MM.1S (cell line): ENCODE results near the gene RASSF4.

Source experiments
- DNase-seq: peaks from one replicate; pipeline ENCODE4 v3.0.0-alpha.2; 2015
- H2AFZ ChIP-seq: fragments of 300-600 bp; sonication (generic); 2 replicates; pipeline ENCODE4 v1.6.0; 2016; ENCODE audit warnings: antibody characterized with exemption, low read length
- H3F3A ChIP-seq: fragments of 300-600 bp; sonication (generic); 2 replicates; pipeline ENCODE4 v1.6.1; 2016; ENCODE audit warnings: mild to moderate bottlenecking, antibody characterized with exemption, low read length, moderate library complexity, mixed read lengths; ENCODE audit not compliant: insufficient read depth
- H3K27ac ChIP-seq: fragments of 300-600 bp; sonication (generic); 2 replicates; pipeline ENCODE4 v1.5.1; 2016; ENCODE audit warnings: mild to moderate bottlenecking, low read length
- H3K27me3 ChIP-seq: fragments of 300-600 bp; sonication (generic); replicated peaks from 2 replicates; pipeline ENCODE4 v1.6.0; 2016; ENCODE audit warnings: low read length; ENCODE audit not compliant: insufficient read depth
- H3K36me3 ChIP-seq: fragments of 300-600 bp; sonication (generic); replicated peaks from 2 replicates; pipeline ENCODE4 v1.6.1; 2016; ENCODE audit warnings: mild to moderate bottlenecking, low read length, mixed read lengths; ENCODE audit not compliant: insufficient read depth
- H3K4me1 ChIP-seq: fragments of 300-600 bp; sonication (generic); 2 replicates; pipeline ENCODE4 v1.6.1; 2016; ENCODE audit warnings: low read length, mixed read lengths
- H3K4me2 ChIP-seq: fragments of 300-600 bp; sonication (generic); 2 replicates; pipeline ENCODE4 v1.6.0; 2016; ENCODE audit warnings: low read depth, low read length
- H3K4me3 ChIP-seq: fragments of 300-600 bp; sonication (generic); 2 replicates; pipeline ENCODE4 v1.5.1; 2016; ENCODE audit warnings: low read length, mixed read lengths
- H3K79me2 ChIP-seq: fragments of 300-600 bp; sonication (generic); 2 replicates; pipeline ENCODE4 v1.6.1; 2016; ENCODE audit warnings: mixed run types, low read length, mixed read lengths
- H3K9ac ChIP-seq: fragments of 300-600 bp; sonication (generic); 2 replicates; pipeline ENCODE4 v1.6.1; 2016; ENCODE audit warnings: low read length, mixed read lengths
- H3K9me2 ChIP-seq: fragments of 300-600 bp; sonication (generic); replicated peaks from 2 replicates; pipeline ENCODE4 v1.6.1; 2016; ENCODE audit warnings: mild to moderate bottlenecking, low read length, mixed read lengths; ENCODE audit not compliant: insufficient read depth
- H3K9me3 ChIP-seq: fragments of 300-600 bp; sonication (generic); replicated peaks from 2 replicates; pipeline ENCODE4 v1.6.1; 2016; ENCODE audit warnings: mild to moderate bottlenecking, low read length, mixed read lengths; ENCODE audit not compliant: insufficient read depth
- H4K20me1 ChIP-seq: fragments of 300-600 bp; sonication (generic); 2 replicates; pipeline ENCODE4 v1.6.1; 2016; ENCODE audit warnings: mild to moderate bottlenecking, low read length, moderate library complexity, mixed read lengths; ENCODE audit not compliant: insufficient read depth
- EZH2 ChIP-seq: fragments of 300-600 bp; sonication (generic); optimal IDR thresholded peaks from 2 replicates; pipeline ENCODE3; 2017; ENCODE audit warnings: low read depth, mild to moderate bottlenecking, antibody characterized with exemption, low read length, mixed read lengths
- EZH2phosphoT487 ChIP-seq: fragments of 300-600 bp; sonication (generic); IDR thresholded peaks from 2 replicates; pipeline ENCODE4 v1.6.1; 2018; ENCODE audit warnings: antibody characterized with exemption, low read length
- TF ChIP-seq, protein P1 (sequence below): fragments of 300-600 bp; sonication (generic); IDR thresholded peaks from 2 replicates; pipeline ENCODE4 v1.5.1; 2016; ENCODE audit warnings: antibody characterized with exemption, low read length, mixed read lengths

Gene RASSF4

DNA sequence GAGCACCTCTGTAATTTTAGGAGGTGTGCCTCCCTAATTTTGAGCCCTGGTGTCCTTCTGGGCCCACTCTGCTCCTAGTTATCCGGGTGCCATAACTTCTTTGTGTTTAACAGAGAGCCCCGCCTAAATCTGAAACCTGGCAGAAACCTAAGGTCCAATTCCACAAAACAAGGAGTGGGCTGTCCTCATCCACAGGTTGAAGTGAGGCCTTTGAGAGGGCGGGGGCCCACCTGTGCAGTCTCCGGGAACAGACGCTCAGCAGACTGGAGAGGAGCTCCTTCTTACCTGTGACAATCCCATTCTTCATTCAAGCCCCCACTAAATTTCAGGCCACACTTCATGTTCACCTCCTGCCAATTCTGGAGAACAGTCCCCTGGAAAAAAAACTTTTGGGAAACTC is 37.6 kb upstream of the RASSF4 start:
- H4K20me1 ChIP-seq, result no peaks in the 10 kb centered on the region
- H2AFZ ChIP-seq, result no peak overlapping the region
- no peaks in the 10 kb centered on the region for H3K79me2 ChIP-seq
- H3F3A ChIP-seq, result no peaks in the 10 kb centered on the region
- H3K9me2 ChIP-seq, result no peaks in the 10 kb centered on the region
- no peak for DNase-seq
- H3K27me3 ChIP-seq, result no peaks in the 10 kb centered on the region
- H3K4me3 ChIP-seq, result no peak overlapping the region
- peaks cover 19% of the 10 kb centered on the region for H3K4me1 ChIP-seq
- H3K9me3 ChIP-seq, result no peaks in the 10 kb centered on the region
- no peak overlapping the region for H3K9ac ChIP-seq
- no peak overlapping the region for H3K4me2 ChIP-seq
- no peaks in the 10 kb centered on the region for H3K36me3 ChIP-seq
- H3K27ac ChIP-seq, result no peak overlapping the region
- TF ChIP-seq, protein P1, sequence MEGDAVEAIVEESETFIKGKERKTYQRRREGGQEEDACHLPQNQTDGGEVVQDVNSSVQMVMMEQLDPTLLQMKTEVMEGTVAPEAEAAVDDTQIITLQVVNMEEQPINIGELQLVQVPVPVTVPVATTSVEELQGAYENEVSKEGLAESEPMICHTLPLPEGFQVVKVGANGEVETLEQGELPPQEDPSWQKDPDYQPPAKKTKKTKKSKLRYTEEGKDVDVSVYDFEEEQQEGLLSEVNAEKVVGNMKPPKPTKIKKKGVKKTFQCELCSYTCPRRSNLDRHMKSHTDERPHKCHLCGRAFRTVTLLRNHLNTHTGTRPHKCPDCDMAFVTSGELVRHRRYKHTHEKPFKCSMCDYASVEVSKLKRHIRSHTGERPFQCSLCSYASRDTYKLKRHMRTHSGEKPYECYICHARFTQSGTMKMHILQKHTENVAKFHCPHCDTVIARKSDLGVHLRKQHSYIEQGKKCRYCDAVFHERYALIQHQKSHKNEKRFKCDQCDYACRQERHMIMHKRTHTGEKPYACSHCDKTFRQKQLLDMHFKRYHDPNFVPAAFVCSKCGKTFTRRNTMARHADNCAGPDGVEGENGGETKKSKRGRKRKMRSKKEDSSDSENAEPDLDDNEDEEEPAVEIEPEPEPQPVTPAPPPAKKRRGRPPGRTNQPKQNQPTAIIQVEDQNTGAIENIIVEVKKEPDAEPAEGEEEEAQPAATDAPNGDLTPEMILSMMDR, result no peak
- no peak for TF ChIP-seq EZH2phosphoT487
- no peak for TF ChIP-seq EZH2

DNA sequence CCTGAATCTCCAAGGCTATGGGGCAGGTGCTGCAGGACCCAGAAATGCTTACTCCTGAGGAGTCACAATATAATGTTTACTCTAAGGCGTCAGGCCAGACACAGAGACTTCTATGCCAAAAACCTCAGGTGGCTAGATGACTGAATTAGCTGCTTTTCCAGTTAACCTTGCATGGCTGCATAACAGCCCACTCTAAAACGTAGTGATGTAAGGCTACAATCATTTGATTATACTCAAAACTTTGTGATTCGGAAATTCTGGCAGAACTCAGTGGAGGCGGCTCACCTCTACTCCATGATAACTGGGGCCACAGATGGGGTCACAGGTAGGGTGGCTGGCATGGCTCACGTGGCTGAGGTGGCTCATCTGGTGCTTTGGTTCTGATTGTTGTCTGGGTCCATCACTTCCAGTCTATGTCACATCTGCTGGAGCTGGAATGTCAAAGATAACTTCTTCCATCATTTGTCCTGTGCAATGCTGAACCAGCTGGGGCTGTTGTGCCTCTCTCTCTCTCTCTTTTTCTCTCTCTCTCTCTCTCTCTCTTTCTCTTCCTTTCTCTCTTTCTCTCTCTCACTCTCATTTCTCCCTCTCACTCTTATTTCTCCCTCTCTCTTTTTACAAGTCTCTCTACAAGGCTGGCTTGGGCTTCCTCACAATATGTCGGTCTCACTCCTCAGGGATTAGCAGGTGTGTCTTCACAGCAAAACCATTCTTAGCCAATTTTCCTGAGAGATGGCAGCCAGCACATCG is 36.6 kb upstream of the RASSF4 start:
- Histone ChIP-seq H4K20me1 (no peaks in the 10 kb centered on the region), H2AFZ (no peak overlapping the region), H3K27ac (no peak overlapping the region), H3K9me2 (no peaks in the 10 kb centered on the region), H3K4me2 (no peak overlapping the region), H3K4me1 (peaks cover 19% of the 10 kb centered on the region), H3K9me3 (no peaks in the 10 kb centered on the region), H3K27me3 (no peaks in the 10 kb centered on the region), H3F3A (no peaks in the 10 kb centered on the region), H3K36me3 (no peaks in the 10 kb centered on the region), H3K4me3 (no peak overlapping the region), H3K9ac (no peak overlapping the region), H3K79me2 (no peaks in the 10 kb centered on the region)
- no peak for TF ChIP-seq EZH2
- no peak for DNase-seq

DNA sequence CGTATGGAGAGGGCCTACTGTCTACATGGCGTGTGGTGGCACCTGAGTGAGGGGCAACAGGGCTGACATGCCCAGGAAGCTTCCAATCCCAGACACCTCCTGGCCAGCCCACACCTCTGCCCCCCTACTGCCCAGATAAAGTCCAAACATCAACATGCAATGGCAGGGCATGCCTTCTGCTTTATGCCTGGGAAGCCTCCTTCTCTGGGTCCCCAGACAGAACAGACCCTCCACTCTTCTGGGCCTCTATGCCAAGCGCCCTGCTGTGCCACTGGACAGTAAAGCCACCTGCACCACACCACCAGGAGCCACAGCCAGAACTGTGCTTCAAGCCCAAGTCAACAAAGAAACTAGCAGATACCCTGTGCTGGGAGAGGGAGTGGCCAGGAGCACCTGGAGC is 36.0 kb upstream of the RASSF4 start:
- Histone ChIP-seq H3K4me3 (no peak overlapping the region), H3K79me2 (no peaks in the 10 kb centered on the region), H3K9me3 (no peaks in the 10 kb centered on the region), H3K9ac (no peak overlapping the region), H2AFZ (no peak overlapping the region), H3K4me1 (peaks cover 19% of the 10 kb centered on the region), H3K4me2 (no peak overlapping the region), H3K27me3 (no peaks in the 10 kb centered on the region), H4K20me1 (no peaks in the 10 kb centered on the region), H3K9me2 (no peaks in the 10 kb centered on the region), H3K36me3 (no peaks in the 10 kb centered on the region), H3K27ac (no peak overlapping the region), H3F3A (no peaks in the 10 kb centered on the region)
- peak; percentile 34 for DNase-seq
- TF ChIP-seq EZH2phosphoT487, result no peak
- TF ChIP-seq, protein P1, result no peak
- TF ChIP-seq EZH2, result no peak
